Non-pigmented ciliary epithelial cell (primary cell): ENCODE measurements around the gene C1QL4.
"Not testable (repeated sequence)": the region's sequence is repeated elsewhere in the genome, so short reads cannot be mapped to it uniquely, and the experiment has no call there.

Source experiments
- DNase-seq: peaks from one replicate; pipeline ENCODE4 v3.0.0-alpha.2; 2010; ENCODE audit warnings: low read depth

The C1QL4 gene

DNA sequence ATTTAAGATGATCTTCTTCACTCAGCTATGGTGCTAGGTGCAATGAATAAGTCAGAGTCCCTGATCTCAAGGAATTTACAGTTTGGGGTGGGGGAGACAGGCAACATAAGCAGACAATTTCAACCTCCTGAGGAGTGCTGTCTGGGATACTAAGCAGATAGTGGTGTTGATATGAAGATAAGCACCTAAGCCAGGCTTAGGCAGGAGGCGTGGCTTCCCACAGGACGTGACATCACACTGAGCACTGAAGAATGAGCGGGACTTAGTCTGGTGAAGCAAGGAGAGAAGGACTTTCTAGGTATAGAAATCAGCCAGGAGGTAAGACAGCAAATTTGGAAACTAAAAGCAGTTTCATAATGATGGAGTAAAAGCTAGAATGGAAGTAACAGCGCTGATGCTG, 35.2 kb downstream of the C1QL4 start:
- no peak for DNase-seq

DNA sequence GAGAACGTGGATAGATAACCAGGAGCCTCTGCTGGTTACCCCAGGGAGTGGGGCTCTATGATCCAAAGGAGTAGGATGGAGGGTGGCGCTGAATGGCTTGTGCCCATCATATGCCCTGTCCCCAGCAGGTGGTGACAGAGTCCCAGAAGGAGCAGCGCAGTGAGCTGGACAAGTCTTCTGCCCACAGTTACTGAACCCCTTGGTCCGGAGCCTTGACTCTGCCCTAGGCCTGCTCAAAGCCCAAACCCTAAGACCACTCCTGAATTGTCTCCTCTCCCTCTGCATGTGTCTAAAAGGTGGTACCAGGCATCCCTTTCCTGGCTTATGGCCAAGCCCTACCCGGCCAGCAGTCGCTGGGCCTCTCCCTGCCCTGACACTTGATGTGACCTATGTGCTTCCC, 38.8 kb downstream of the C1QL4 start:
- no peak for DNase-seq

DNA sequence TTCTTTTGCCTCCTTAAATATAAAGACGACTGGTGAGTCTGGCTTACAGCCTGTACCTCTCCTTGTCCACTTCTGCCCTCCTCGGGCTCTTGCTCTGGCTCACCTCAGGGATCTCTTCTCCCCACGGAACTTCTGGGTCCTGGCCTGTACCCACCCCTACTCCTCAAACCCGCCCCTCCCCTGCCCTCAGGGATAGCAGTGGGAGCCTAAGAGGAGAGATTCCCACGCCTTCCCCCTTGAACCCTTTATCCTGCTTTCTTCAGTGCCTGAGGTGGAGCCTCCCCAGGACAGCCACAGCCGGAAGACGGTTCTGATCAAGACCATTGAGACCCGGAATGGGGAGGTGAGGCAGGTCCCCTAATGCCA, 39.3 kb downstream of the C1QL4 start:
- no peak for DNase-seq

- DNase-seq, result no peak
These were observed 39.9 kb downstream of the C1QL4 start for GRCh38 chr12:49296836-49297694.

- no peak for DNase-seq
These were observed 40.8 kb downstream of the C1QL4 start for GRCh38 chr12:49296034-49296835.

DNA sequence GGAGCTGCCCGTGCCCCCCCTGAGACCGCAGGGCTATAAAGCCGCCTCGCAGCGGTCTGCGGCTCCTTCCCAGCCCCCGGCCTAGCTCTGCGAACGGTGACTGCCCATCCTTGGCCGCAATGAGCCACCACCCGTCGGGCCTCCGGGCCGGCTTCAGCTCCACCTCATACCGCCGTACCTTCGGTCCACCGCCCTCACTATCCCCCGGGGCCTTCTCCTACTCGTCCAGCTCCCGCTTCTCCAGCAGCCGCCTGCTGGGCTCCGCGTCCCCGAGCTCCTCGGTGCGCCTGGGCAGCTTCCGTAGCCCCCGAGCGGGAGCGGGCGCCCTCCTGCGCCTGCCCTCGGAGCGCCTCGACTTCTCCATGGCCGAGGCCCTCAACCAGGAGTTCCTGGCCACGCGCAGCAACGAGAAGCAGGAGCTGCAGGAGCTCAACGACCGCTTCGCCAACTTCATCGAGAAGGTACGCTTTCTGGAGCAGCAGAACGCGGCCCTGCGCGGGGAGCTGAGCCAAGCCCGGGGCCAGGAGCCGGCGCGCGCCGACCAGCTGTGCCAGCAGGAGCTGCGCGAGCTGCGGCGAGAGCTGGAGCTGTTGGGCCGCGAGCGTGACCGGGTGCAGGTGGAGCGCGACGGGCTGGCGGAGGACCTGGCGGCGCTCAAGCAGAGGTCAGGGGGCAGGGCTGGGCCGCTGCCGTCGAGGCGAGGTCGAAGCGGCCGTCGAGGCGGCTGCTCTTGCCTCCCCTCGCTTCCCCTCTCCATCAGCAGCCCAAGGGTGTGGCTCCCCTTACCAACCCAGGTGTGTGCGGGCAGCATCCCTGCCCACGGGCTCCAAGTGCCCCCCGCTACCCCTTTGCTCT, 41.7 kb downstream of the C1QL4 start, which contains the start of gene PRPH:
TSS of gene PRPH (plus strand) at position 66 of the 855 bp plus-strand sequence. CDS start at position 120, 54 bp downstream.
- no peak for DNase-seq

DNA sequence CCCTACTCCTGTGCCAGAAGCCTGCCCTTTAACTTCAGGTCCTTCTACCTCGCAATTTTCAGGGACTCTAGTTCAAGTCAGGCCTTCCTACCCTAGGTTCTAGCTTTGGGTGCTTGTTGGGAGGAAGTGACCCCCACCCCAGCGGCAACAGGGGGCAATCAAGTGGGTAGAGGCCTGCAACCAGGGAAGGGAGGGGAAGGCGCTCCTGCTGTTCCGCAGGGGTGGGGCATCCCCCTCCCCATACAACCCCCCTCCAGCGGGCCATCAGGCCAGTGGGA, 42.2 kb downstream of the C1QL4 start:
- no peak for DNase-seq

DNA sequence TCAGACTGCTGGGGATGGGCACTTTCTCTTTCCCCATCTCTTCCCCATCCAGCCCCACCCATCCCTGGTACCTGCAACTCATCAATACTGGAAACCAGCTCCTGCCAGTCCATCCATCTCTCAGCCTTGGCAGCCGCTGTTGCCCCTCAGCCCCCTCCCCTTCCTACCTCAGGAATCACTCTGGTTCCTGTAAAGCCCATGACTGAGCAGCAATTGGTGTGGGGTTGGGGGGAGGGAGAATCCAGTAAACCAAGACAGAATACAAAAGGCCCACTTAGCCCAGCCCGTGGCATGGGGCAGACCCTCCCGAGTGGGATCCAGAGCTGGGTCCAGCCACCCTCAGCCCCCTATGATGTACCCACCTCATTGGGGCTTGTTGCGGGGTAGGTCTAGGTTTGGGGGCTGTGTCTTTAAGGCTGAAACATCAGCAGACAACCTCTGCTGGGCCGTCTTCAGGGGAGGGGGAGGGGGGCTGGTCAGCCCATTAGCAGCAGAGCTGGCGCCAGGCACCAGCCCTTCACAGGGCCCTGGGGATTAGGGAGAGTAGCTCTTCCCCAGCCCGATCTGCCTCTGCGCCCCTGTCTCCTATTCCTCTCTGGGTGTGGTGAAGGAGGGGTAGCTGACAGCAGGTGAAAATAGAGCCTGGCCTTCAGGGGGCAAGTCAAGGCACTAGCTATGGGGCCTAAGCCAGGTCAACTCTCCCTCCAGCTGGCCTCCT, 42.7 kb downstream of the C1QL4 start:
- DNase-seq, result no peak

DNA sequence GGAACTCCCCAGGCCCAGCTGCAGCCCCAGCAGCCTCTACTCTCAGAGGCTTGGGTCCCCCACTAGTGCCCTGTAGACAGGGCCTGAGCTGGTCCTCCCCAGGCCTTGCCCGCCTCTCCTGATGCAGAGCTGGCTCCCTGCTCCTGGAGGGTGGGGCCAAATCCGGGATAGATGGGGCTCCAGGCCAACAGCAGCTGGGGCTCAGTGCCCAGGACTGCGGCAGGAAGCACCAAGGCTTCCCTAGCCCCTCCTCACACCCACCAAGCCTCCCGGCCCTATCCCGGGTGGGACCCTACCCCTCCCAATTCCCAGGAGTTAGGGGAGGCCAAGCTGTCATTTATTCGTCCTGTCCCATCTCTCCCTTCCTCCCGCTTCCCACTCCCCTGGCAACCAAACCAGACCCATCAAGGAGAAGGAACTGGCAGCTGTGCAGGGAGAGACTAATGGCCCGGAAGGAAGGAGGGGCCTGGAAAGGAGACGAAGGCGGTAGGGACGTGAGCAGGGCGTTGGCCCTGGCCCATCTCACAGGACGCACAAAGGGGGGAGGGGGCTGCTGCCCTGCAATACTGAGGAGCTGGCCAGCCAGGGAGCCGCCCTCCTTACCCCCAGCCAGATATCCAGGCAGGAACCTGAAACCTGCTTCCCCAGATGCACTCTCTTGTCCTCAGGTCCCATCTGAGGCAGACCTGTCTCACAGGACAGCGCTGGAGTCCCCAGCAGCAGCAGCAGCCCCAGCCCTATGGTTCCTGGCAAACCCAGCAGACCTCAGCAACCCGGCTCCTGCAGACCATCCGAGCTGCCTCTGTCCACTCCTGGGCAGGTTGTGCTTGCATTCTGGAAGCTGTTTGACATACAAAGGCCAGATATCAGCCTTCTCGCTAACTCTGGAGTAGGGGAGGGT, 43.7 kb downstream of the C1QL4 start:
- no peak for DNase-seq

GRCh38 chr12:49292729-49293055, 44.3 kb downstream of the C1QL4 start:
- DNase-seq, result no peak

DNA sequence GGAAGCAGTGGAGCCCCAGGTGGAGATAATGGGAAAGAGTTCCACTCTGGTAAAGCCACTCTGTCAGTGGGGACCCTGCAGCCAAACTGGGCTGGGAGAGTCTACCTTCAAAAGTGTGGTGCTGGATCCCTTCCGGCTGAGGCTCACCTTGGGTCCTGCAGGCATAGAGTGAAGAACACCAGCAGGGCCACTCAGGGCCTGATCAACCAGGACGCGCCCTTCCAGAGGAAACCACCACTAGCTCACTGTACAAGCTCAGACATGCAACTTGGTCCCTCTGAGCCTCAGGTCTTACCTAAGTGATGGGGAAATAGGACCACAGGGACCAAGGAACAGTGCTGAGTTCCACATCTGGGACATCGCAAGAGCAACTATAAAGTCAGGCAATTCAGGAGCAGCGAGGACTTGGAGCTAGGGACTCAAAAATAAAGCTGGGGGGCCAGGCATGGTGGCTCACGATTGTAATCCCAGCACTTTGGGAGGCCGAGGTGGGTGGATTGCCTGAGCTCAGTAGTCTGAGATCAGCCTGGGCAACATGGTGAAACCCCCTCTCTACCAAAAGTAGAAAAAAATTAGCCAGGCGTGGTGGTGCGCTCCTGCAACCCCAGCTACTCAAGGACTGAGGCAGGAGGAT, 47.9 kb downstream of the C1QL4 start:
- no peak for DNase-seq

GRCh38 chr12:49288412-49288853, 48.6 kb downstream of the C1QL4 start:
- DNase-seq, result no peak

- no peak for DNase-seq
These were observed 49.1 kb downstream of the C1QL4 start for GRCh38 chr12:49287876-49288275.

DNA sequence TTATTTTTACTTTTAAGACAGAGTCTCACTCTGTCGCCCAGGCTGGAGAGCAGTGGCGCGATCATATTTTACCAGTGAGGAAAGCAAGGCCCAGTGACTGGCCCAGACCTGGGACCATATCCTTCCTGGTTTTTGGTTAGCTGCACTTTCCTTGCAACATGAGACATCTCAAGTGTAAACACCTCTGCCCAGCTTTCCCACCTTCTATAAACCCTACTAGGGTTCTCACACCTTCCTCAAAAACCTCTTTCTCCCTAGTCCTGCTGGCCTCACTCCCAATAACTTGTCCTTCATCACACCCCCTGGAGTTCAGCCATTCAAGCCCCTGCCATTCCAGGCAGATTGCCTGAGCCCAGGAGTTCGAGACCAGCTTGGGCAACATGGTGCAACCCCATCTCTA, 52.3 kb downstream of the C1QL4 start:
- no peak for DNase-seq

DNA sequence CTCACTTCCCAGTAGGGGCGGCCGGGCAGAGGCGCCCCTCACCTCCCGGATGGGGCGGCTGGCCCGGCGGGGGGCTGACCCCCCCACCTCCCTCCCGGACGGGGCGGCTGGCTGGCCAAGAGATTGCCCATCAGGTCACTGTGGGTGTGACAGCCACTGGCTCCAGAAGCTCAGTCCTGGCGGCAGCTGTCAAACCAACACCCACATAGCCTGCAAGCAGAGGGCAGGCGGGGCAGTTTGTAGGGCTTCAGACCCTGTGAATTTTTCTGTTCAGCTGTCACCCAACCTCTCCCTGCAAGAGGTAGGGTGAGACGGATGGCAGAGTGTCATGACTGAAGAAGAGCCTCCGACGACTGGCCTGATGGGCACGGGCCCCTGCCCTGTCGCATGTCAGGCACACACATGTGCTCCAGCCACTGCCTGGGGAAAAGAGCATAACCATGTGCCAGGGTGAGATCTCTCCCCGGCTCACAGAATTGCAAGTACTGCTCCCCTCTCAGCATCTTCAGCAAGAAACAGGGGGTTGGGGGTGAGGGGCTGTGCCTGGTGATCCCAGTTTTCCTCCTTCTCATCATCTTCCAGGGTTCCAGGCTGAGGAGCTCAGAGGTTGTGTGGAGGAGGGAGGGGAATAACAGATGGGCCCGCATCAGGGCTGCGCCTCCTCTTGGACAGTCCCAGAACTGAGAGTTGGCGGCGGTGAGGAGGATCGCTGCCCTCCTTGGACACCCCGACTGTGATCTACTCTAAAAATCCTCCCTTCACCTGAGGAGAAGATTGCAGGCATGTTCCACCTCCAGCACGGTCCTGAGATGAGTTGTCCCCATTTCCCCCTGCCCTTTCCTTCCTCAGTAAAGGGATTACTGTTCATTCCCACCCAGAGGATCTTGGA, 53.2 kb downstream of the C1QL4 start:
- DNase-seq, result no peak

DNA sequence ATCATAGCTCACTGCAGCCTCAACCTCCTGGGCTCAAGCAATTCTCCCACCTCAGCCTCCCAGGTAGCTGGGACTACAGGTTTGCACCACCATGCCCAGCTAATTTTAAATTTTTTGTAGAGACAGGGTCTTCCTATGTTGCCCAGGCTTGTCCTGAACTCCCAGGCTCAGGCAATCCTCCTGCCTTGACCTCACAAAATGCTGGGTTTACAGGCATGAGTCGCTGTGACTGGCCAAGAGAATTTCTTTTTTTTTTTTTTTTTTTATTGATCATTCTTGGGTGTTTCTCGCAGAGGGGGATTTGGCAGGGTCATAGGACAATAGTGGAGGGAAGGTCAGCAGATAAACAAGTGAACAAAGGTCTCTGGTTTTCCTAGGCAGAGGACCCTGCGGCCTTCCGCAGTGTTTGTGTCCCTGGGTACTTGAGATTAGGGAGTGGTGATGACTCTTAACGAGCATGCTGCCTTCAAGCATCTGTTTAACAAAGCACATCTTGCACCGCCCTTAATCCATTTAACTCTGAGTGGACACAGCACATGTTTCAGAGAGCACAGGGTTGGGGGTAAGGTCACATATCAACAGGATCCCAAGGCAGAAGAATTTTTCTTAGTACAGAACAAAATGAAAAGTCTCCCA, 54.1 kb downstream of the C1QL4 start:
- not testable (repeated sequence) for DNase-seq
